IPS DF 6.9 (cell line): Measurements from ENCODE around the gene MYO9A.

Experiments used
- DNase-seq: peaks from one replicate; pipeline ENCODE4 v3.0.0-alpha.2; 2013; ENCODE audit warnings: low read depth, low spot score
- H3K27ac ChIP-seq: one replicate; pipeline ENCODE4 v1.5.1; 2013; ENCODE audit warnings: low read length, control low read depth
- H3K27me3 ChIP-seq: 2 replicates; pipeline ENCODE4 v1.6.1; 2013; ENCODE audit warnings: mild to moderate bottlenecking, low read length; ENCODE audit not compliant: control insufficient read depth, insufficient read depth
- H3K36me3 ChIP-seq: 2 replicates; pipeline ENCODE4 v1.6.1; 2013; ENCODE audit warnings: low read length; ENCODE audit not compliant: control insufficient read depth, insufficient read depth
- H3K4me1 ChIP-seq: 2 replicates; pipeline ENCODE4 v1.6.1; 2013; ENCODE audit warnings: low read length; ENCODE audit not compliant: control insufficient read depth, insufficient read depth
- H3K4me3 ChIP-seq: 2 replicates; pipeline ENCODE4 v1.5.1; 2013; ENCODE audit warnings: mild to moderate bottlenecking, low read length
- H3K9me3 ChIP-seq: 2 replicates; pipeline ENCODE4 v1.6.1; 2013; ENCODE audit warnings: low read length, inconsistent platforms; ENCODE audit not compliant: control insufficient read depth, insufficient read depth
- WGBS: extraction: QIAGEN DNeasy Blood & Tissue Kit; methylation state at CpG from one replicate; pipeline ENCODE4 v1.1.7; 2013; ENCODE audit warnings: mixed read lengths, missing lambda C conversion rate; ENCODE audit not compliant: insufficient read length, insufficient coverage; 5-methylcytosine and 5-hydroxymethylcytosine counted together

MYO9A gene

GRCh38 chr15:71777216-71777943 is 340.6 kb downstream of the MYO9A start:
- no peak for DNase-seq
- H3K4me3 ChIP-seq: no peak overlapping the region
- WGBS: no CpG with 5 or more reads among the region's 16 CpGs
- H3K4me1 ChIP-seq: no peaks in the 10 kb centered on the region
- 0 out of 2 replicates have a peak, but pooled peaks cover 3% of the 10 kb centered on the region for H3K36me3 ChIP-seq
- no peaks in the 10 kb centered on the region for H3K9me3 ChIP-seq
- H3K27ac ChIP-seq: no peak overlapping the region
- no peaks in the 10 kb centered on the region for H3K27me3 ChIP-seq

- no CpG with 5 or more reads among the region's 3 CpGs for WGBS
- no peak for DNase-seq
- H3K27ac ChIP-seq: no peak overlapping the region
Observed at GRCh38 chr15:71776304-71776703, 341.6 kb downstream of the MYO9A start.

GRCh38 chr15:71775856-71776255 is 342.1 kb downstream of the MYO9A start:
- Histone ChIP-seq H3K4me3 (no peak overlapping the region), H3K4me1 (no peaks in the 10 kb centered on the region), H3K27me3 (no peaks in the 10 kb centered on the region), H3K27ac (no peak overlapping the region), H3K36me3 (0 out of 2 replicates have a peak, but pooled peaks cover 3% of the 10 kb centered on the region), H3K9me3 (no peaks in the 10 kb centered on the region)
- DNase-seq: no peak

More at GRCh38 chr15:71776304-71776703, 341.6 kb downstream of the MYO9A start:
- H3K36me3 ChIP-seq: 0 out of 2 replicates have a peak, but pooled peaks cover 3% of the 10 kb centered on the region
- H3K4me1 ChIP-seq: no peaks in the 10 kb centered on the region
- H3K27me3 ChIP-seq: no peaks in the 10 kb centered on the region
- H3K9me3 ChIP-seq: no peaks in the 10 kb centered on the region
- no peak overlapping the region for H3K4me3 ChIP-seq

GRCh38 chr15:71773206-71773859 is 344.6 kb downstream of the MYO9A start:
- no CpG with 5 or more reads among the region's 1 CpG for WGBS
- Histone ChIP-seq H3K27me3 (no peaks in the 10 kb centered on the region), H3K36me3 (0 out of 2 replicates have a peak, but pooled peaks cover 3% of the 10 kb centered on the region), H3K9me3 (no peaks in the 10 kb centered on the region), H3K4me3 (no peak overlapping the region), H3K27ac (no peak overlapping the region), H3K4me1 (no peaks in the 10 kb centered on the region)
- DNase-seq: no peak
